Brain pericyte (primary cell): Measurements from ENCODE around the gene UQCRHL.
A peak's percentile ranks its signal among the peaks of the same experiment; 100 is the strongest.

Experiments used
- DNase-seq: peaks from one replicate; pipeline ENCODE4 v3.0.0-alpha.2; 2012; ENCODE audit warnings: low read depth, low spot score

Gene UQCRHL

GRCh38 chr1:15799004-15799867 is 8.2 kb downstream of the UQCRHL start:
- peak; percentile 76 for DNase-seq

GRCh38 chr1:15797614-15798390 is 9.6 kb downstream of the UQCRHL start:
- no peak for DNase-seq

- DNase-seq: no peak
These were observed 11.4 kb downstream of the UQCRHL start for GRCh38 chr1:15796086-15796462.

- no peak for DNase-seq
These were observed 18.7 kb downstream of the UQCRHL start for GRCh38 chr1:15788624-15789301.

GRCh38 chr1:15786581-15786980 is 20.9 kb downstream of the UQCRHL start:
- DNase-seq: no peak

GRCh38 chr1:15785683-15786082 is 21.8 kb downstream of the UQCRHL start:
- no peak for DNase-seq

GRCh38 chr1:15777909-15778707 is 29.3 kb downstream of the UQCRHL start:
- DNase-seq: no peak

- no peak for DNase-seq
These were observed 31.7 kb downstream of the UQCRHL start for GRCh38 chr1:15775706-15776105.

- no peak for DNase-seq
These were observed 35.5 kb downstream of the UQCRHL start for GRCh38 chr1:15771836-15772515.

GRCh38 chr1:15770313-15770962 is 37.0 kb downstream of the UQCRHL start:
- no peak for DNase-seq

- no peak for DNase-seq
These were observed 39.1 kb downstream of the UQCRHL start for GRCh38 chr1:15768388-15768787.

GRCh38 chr1:15767941-15768340 is 39.5 kb downstream of the UQCRHL start:
- no peak for DNase-seq

GRCh38 chr1:15765495-15766194 is 41.8 kb downstream of the UQCRHL start:
- no peak for DNase-seq

GRCh38 chr1:15764890-15765289 is 42.6 kb downstream of the UQCRHL start:
- no peak for DNase-seq

GRCh38 chr1:15764269-15764764 is 43.1 kb downstream of the UQCRHL start:
- no peak for DNase-seq

GRCh38 chr1:15762546-15762945 is 44.9 kb downstream of the UQCRHL start:
- no peak for DNase-seq

- DNase-seq: no peak
These were observed 45.9 kb downstream of the UQCRHL start for GRCh38 chr1:15761366-15762128.

- peak; percentile 75 for DNase-seq
These were observed 46.8 kb downstream of the UQCRHL start for GRCh38 chr1:15760520-15761211.
